Measurements from ENCODE around the gene MEGF6.
A peak's percentile ranks its signal among the peaks of the same experiment; 100 is the strongest.

Gene MEGF6

GRCh38 chr1:3566003-3566885 lies 45.1 kb downstream of the MEGF6 start:
- H3K9me3 ChIP-seq = no peaks in the 10 kb centered on the region
- H3K36me3 ChIP-seq = no peaks in the 10 kb centered on the region
- DNase-seq = no peak
- no peak for TF ChIP-seq CTCF (IDR thresholded peaks at IDR 0.05)
- intact Hi-C loops (cut with DNase I; ENCODE audit: low total_unique reads) = no loop called here
- H3K4me3 ChIP-seq = no peak overlapping the region
- no peak overlapping the region for H3K27ac ChIP-seq
- H3K27me3 ChIP-seq = peaks cover 0 to 20% of the 10 kb centered on the region in 2 donors
- H3K4me1 ChIP-seq = peaks cover 0 to 14% (median 10%) of the 10 kb centered on the region in 4 donors

GRCh38 chr1:3564921-3565831 lies 46.1 kb downstream of the MEGF6 start:
- intact Hi-C loops (cut with DNase I; ENCODE audit: low total_unique reads) = loop anchor here (5.0 kb wide), 1 partner anchor 52 kb away; no protein-coding TSS in a partner anchor
- Histone ChIP-seq H3K27me3 (peaks cover 0 to 20% of the 10 kb centered on the region in 2 donors), H3K27ac (no peak overlapping the region), H3K36me3 (no peaks in the 10 kb centered on the region), H3K4me1 (peaks cover 0 to 19% (median 10%) of the 10 kb centered on the region in 4 donors), H3K9me3 (no peaks in the 10 kb centered on the region), H3K4me3 (no peak overlapping the region)
- no peak for DNase-seq
- peak; percentile 73 for TF ChIP-seq CTCF (IDR thresholded peaks at IDR 0.05)

- peaks cover 0 to 10% (median 7%) of the 10 kb centered on the region in 4 donors for H3K4me1 ChIP-seq
- no peak for DNase-seq
- no peaks in the 10 kb centered on the region for H3K36me3 ChIP-seq
- no peak overlapping the region for H3K27ac ChIP-seq
- H3K4me3 ChIP-seq = no peak overlapping the region
- no peak for TF ChIP-seq CTCF (IDR thresholded peaks at IDR 0.05)
- intact Hi-C loops (cut with DNase I; ENCODE audit: low total_unique reads) = loop anchor here (5.0 kb wide), 1 partner anchor 54 kb away; no protein-coding TSS in a partner anchor
- H3K9me3 ChIP-seq = no peaks in the 10 kb centered on the region
- H3K27me3 ChIP-seq = peaks cover 0 to 20% of the 10 kb centered on the region in 2 donors
These were observed 47.7 kb downstream of the MEGF6 start for GRCh38 chr1:3563610-3564009.

- no peak for DNase-seq
- H3K9me3 ChIP-seq = no peaks in the 10 kb centered on the region
- TF ChIP-seq CTCF (IDR thresholded peaks at IDR 0.05) = no peak
- peaks cover 0 to 20% of the 10 kb centered on the region in 2 donors for H3K27me3 ChIP-seq
- intact Hi-C loops (cut with DNase I; ENCODE audit: low total_unique reads) = loop anchor here (5.0 kb wide), 1 partner anchor 54 kb away; no protein-coding TSS in a partner anchor
- peaks cover 0 to 5% (median 2%) of the 10 kb centered on the region in 4 donors for H3K4me1 ChIP-seq
- no peaks in the 10 kb centered on the region for H3K36me3 ChIP-seq
- H3K4me3 ChIP-seq = no peak overlapping the region
- no peak overlapping the region for H3K27ac ChIP-seq
These were observed 48.2 kb downstream of the MEGF6 start for GRCh38 chr1:3563125-3563524.

GRCh38 chr1:3562712-3563111 lies 48.6 kb downstream of the MEGF6 start:
- no peak overlapping the region for H3K27ac ChIP-seq
- TF ChIP-seq CTCF (IDR thresholded peaks at IDR 0.05) = no peak
- intact Hi-C loops (cut with DNase I; ENCODE audit: low total_unique reads) = loop anchor here (5.0 kb wide), 1 partner anchor 55 kb away; no protein-coding TSS in a partner anchor

More at GRCh38 chr1:3562712-3563111, 48.6 kb downstream of the MEGF6 start:
- Histone ChIP-seq H3K9me3 (no peaks in the 10 kb centered on the region), H3K4me1 (peaks cover 0 to 4% (median 2%) of the 10 kb centered on the region in 4 donors), H3K27me3 (peaks cover 0 to 20% of the 10 kb centered on the region in 2 donors), H3K36me3 (no peaks in the 10 kb centered on the region), H3K4me3 (no peak overlapping the region)
- DNase-seq = no peak
